SK-N-SH treated with all-trans-retinoic acid at 6 μM for 48 hours (cell line): ENCODE data around the gene OR10K2.

Source experiments
- OSR1 ChIP-seq: fragments of 250-450 bp; sonication (Bioruptor Pico); IDR thresholded peaks from 2 replicates; pipeline ENCODE4 v1.8.0; 2022; ENCODE audit warnings: moderate library complexity, mild to moderate bottlenecking, inconsistent platforms
- PPARA ChIP-seq: fragments of 250-450 bp; sonication (Bioruptor Pico); IDR thresholded peaks from 2 replicates; pipeline ENCODE4 v1.5.0; 2020; ENCODE audit warnings: mild to moderate bottlenecking, borderline replicate concordance
- ZC3H10 ChIP-seq: fragments of 250-450 bp; sonication (Bioruptor Pico); IDR thresholded peaks from 2 replicates; pipeline ENCODE4 v1.5.1; 2021; ENCODE audit warnings: mild to moderate bottlenecking, moderate library complexity
- ZFP3 ChIP-seq: fragments of 250-450 bp; sonication (Bioruptor Pico); IDR thresholded peaks from 2 replicates; pipeline ENCODE4 v1.5.0; 2020; ENCODE audit warnings: mild to moderate bottlenecking, moderate library complexity
- TF ChIP-seq, protein P1 (sequence below): fragments of 250-450 bp; sonication (Bioruptor Pico); IDR thresholded peaks from 2 replicates; pipeline ENCODE4 v1.5.1; 2021; ENCODE audit warnings: mild to moderate bottlenecking, moderate library complexity

DNA sequence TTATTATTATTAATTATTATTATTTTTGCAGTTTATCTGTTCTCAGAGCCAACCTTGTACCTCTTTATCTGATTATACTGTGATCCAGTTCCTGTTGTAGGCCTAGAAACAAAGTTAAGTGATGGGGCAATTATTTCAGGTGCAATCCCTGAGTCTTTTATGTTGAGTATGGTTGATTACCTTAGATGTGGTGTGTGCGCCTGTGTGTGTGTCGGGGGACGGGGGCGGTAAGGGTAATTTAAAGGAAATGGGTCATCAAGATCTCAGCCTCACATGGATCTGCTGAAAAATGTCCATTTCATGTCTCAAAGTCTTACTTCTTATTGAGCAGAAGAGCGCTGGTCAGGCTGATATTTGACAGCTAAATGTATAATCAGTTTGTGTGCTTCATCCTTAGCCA is 18.9 kb downstream of the OR10K2 start:
- TF ChIP-seq ZFP3 (CRISPR knock-in tag) (no peak), OSR1 (CRISPR knock-in tag) (no peak), ZC3H10 (no peak), PPARA (CRISPR knock-in tag) (no peak)
- TF ChIP-seq, protein P1, sequence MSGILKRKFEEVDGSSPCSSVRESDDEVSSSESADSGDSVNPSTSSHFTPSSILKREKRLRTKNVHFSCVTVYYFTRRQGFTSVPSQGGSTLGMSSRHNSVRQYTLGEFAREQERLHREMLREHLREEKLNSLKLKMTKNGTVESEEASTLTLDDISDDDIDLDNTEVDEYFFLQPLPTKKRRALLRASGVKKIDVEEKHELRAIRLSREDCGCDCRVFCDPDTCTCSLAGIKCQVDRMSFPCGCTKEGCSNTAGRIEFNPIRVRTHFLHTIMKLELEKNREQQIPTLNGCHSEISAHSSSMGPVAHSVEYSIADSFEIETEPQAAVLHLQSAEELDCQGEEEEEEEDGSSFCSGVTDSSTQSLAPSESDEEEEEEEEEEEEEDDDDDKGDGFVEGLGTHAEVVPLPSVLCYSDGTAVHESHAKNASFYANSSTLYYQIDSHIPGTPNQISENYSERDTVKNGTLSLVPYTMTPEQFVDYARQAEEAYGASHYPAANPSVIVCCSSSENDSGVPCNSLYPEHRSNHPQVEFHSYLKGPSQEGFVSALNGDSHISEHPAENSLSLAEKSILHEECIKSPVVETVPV (CRISPR knock-in tag) = no peak
